Breast epithelium (tissue), 3 donors: ENCODE measurements around the gene ITPKB.

ENCODE experiments used
- POLR2A ChIP-seq: fragments of 450-650 bp; IDR thresholded peaks from one replicate; pipeline ENCODE4 v1.6.1; 2016; ENCODE audit warnings: antibody characterized with exemption, mild to moderate bottlenecking, moderate library complexity
- POLR2AphosphoS5 ChIP-seq, 3 donors: sonication (generic); formaldehyde crosslinking; IDR thresholded peaks; one replicate each; pipeline ENCODE4 v1.6.1; 2017; ENCODE audit warnings: antibody characterized with exemption in 3 of 3
- TF ChIP-seq, protein P1 (sequence below), 3 donors: fragments of 450-650 bp; IDR thresholded peaks; one replicate each; pipeline ENCODE4 v1.5.1; 2016 to 2017; ENCODE audit warnings: antibody characterized with exemption in 3 of 3, mild to moderate bottlenecking in 3 of 3, moderate library complexity in 3 of 3

DNA sequence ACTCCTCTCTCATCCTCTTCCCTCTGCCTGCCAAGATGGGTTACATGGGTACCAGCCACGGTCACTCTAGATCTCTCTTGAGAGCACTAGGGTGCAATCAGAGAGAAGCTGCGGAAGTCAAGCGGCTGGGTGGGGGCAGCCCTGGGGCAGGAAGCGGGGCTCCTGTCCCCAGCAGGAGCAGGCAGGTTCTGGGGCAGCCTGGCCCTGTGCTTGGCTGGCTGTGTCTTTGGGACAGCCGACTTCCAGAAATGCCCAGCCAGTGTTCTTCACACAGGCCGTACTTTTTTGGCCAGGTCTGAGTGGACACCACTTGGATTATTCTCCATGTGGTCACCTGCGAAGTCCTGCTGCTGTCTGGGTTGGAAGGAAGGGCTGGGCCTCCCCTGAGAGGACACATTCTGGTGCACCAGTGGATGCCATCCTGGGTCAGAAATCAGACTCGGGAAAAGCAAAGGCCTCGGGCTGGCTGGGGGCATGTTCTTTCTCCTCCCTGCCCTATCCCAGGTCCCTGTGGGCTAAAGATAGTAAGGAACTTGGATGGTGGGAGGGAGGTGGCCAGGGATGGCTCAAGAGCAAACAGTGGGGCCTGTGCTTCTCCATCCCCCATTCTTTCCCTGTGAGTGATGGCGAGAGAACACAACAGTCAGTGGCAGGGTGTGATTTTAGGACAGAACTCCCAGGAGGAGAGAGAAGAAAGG is 93.7 kb downstream of the ITPKB start:
- TF ChIP-seq, protein P1, sequence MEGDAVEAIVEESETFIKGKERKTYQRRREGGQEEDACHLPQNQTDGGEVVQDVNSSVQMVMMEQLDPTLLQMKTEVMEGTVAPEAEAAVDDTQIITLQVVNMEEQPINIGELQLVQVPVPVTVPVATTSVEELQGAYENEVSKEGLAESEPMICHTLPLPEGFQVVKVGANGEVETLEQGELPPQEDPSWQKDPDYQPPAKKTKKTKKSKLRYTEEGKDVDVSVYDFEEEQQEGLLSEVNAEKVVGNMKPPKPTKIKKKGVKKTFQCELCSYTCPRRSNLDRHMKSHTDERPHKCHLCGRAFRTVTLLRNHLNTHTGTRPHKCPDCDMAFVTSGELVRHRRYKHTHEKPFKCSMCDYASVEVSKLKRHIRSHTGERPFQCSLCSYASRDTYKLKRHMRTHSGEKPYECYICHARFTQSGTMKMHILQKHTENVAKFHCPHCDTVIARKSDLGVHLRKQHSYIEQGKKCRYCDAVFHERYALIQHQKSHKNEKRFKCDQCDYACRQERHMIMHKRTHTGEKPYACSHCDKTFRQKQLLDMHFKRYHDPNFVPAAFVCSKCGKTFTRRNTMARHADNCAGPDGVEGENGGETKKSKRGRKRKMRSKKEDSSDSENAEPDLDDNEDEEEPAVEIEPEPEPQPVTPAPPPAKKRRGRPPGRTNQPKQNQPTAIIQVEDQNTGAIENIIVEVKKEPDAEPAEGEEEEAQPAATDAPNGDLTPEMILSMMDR (IDR thresholded peaks at IDR 0.05): no peak
- TF ChIP-seq POLR2AphosphoS5 (IDR thresholded peaks at IDR 0.05): no peak
- no peak for TF ChIP-seq POLR2A
